Measurements from ENCODE around the gene PAPPA. TPM values are rescaled to one million over a fixed set of nuclear protein-coding genes. Genes with fewer than 3 reads are reported as not detected.

Gene PAPPA
- polyA plus RNA-seq, 1 donor from 2014 or later, result 0.41 TPM

GRCh38 chr9:116437411-116438370 is 284.1 kb downstream of the PAPPA start:
- Histone ChIP-seq H3F3A (ENCODE audit: insufficient read depth, low read length, poor library complexity, severe bottlenecking) (no peaks in the 10 kb centered on the region), H3K27ac (ENCODE audit: low read length) (no peak overlapping the region), H3K4me3 (ENCODE audit: low read length) (no peak overlapping the region), H3K4me2 (ENCODE audit: low read length) (no peak overlapping the region), H3K9me2 (ENCODE audit: insufficient read depth, low read length) (no peaks in the 10 kb centered on the region), H3K36me3 (ENCODE audit: insufficient read depth, low read length) (peaks cover 7% of the 10 kb centered on the region), H3K79me2 (replicated peaks; ENCODE audit: insufficient read depth, low read length) (no peaks in the 10 kb centered on the region), H2AFZ (ENCODE audit: low read depth, low read length) (no peak overlapping the region), H3K27me3 (ENCODE audit: insufficient read depth, low read depth, low read length) (no peaks in the 10 kb centered on the region), H3K9me3 (ENCODE audit: low read length) (no peaks in the 10 kb centered on the region), H3K9ac (ENCODE audit: low read length) (no peak overlapping the region), H4K20me1 (ENCODE audit: insufficient read depth) (no peaks in the 10 kb centered on the region)
- TF ChIP-seq MXI1 (conservative IDR thresholded peaks at IDR 0.05; ENCODE audit: poor library complexity, severe bottlenecking), result no peak
- TF ChIP-seq TAF1 (IDR thresholded peaks at IDR 0.05; ENCODE audit: low read depth), result no peak
- no peak for TF ChIP-seq REST (IDR thresholded peaks at IDR 0.05; ENCODE audit: borderline replicate concordance)
- TF ChIP-seq SMC3 (conservative IDR thresholded peaks at IDR 0.05; ENCODE audit: poor library complexity), result no peak
- no peak for TF ChIP-seq POLR2AphosphoS5 (IDR thresholded peaks at IDR 0.05)
- no peak for TF ChIP-seq RAD21 (conservative IDR thresholded peaks at IDR 0.05)
- TF ChIP-seq EP300 (conservative IDR thresholded peaks at IDR 0.05; ENCODE audit: poor library complexity, severe bottlenecking), result no peak
- no peak for TF ChIP-seq EZH2 (IDR thresholded peaks at IDR 0.05; ENCODE audit: borderline replicate concordance, insufficient read depth, low read length, poor library complexity, severe bottlenecking)
- TF ChIP-seq CTCF (IDR thresholded peaks at IDR 0.05; ENCODE audit: poor library complexity, severe bottlenecking), result no peak

GRCh38 chr9:116442528-116442927 is 288.9 kb downstream of the PAPPA start:
- Histone ChIP-seq H3K4me3 (ENCODE audit: low read length) (no peak overlapping the region), H3K27me3 (ENCODE audit: insufficient read depth, low read depth, low read length) (no peaks in the 10 kb centered on the region), H3F3A (ENCODE audit: insufficient read depth, low read length, poor library complexity, severe bottlenecking) (no peaks in the 10 kb centered on the region), H3K27ac (ENCODE audit: low read length) (no peak overlapping the region), H4K20me1 (ENCODE audit: insufficient read depth) (no peaks in the 10 kb centered on the region), H3K9me3 (ENCODE audit: low read length) (no peaks in the 10 kb centered on the region), H3K79me2 (replicated peaks; ENCODE audit: insufficient read depth, low read length) (no peaks in the 10 kb centered on the region), H2AFZ (ENCODE audit: low read depth, low read length) (no peak overlapping the region), H3K9me2 (ENCODE audit: insufficient read depth, low read length) (no peaks in the 10 kb centered on the region), H3K4me2 (ENCODE audit: low read length) (no peak overlapping the region), H3K9ac (ENCODE audit: low read length) (no peak overlapping the region), H3K36me3 (ENCODE audit: insufficient read depth, low read length) (peaks cover 7% of the 10 kb centered on the region)
- TF ChIP-seq POLR2AphosphoS5 (IDR thresholded peaks at IDR 0.05), result no peak
- no peak for TF ChIP-seq EZH2 (IDR thresholded peaks at IDR 0.05; ENCODE audit: borderline replicate concordance, insufficient read depth, low read length, poor library complexity, severe bottlenecking)
- TF ChIP-seq RAD21 (conservative IDR thresholded peaks at IDR 0.05), result no peak
- TF ChIP-seq TAF1 (IDR thresholded peaks at IDR 0.05; ENCODE audit: low read depth), result no peak
- TF ChIP-seq SMC3 (conservative IDR thresholded peaks at IDR 0.05; ENCODE audit: poor library complexity), result no peak
- TF ChIP-seq REST (IDR thresholded peaks at IDR 0.05; ENCODE audit: borderline replicate concordance), result no peak
- TF ChIP-seq EP300 (conservative IDR thresholded peaks at IDR 0.05; ENCODE audit: poor library complexity, severe bottlenecking), result no peak
- no peak for TF ChIP-seq CTCF (IDR thresholded peaks at IDR 0.05; ENCODE audit: poor library complexity, severe bottlenecking)
- no peak for TF ChIP-seq MXI1 (conservative IDR thresholded peaks at IDR 0.05; ENCODE audit: poor library complexity, severe bottlenecking)
